ENCODE results near the gene STARD3NL.
"Not testable (repeated sequence)": the region's sequence is repeated elsewhere in the genome, so short reads cannot be mapped to it uniquely, and the experiment has no call there.

Gene STARD3NL

DNA sequence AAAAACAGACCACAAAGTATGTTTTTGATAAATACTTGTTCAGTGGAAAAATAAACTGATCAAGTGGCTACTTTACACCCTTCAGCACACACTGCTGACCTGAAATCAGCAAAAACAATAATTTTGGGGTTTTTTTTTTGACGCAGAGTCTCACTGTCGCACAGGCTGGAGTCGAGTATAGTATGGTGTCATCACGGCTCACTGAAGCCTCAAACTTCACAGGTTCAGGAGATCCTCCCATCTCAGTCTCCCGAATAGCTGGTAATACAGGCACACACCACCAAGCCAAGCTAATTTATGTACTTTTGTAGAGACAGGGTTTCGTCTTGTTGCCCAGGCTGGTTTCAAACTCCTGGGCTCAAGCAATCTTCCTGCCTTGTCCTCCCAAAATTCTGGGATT is 64.8 kb downstream of the STARD3NL start:
- TF ChIP-seq, protein P1, sequence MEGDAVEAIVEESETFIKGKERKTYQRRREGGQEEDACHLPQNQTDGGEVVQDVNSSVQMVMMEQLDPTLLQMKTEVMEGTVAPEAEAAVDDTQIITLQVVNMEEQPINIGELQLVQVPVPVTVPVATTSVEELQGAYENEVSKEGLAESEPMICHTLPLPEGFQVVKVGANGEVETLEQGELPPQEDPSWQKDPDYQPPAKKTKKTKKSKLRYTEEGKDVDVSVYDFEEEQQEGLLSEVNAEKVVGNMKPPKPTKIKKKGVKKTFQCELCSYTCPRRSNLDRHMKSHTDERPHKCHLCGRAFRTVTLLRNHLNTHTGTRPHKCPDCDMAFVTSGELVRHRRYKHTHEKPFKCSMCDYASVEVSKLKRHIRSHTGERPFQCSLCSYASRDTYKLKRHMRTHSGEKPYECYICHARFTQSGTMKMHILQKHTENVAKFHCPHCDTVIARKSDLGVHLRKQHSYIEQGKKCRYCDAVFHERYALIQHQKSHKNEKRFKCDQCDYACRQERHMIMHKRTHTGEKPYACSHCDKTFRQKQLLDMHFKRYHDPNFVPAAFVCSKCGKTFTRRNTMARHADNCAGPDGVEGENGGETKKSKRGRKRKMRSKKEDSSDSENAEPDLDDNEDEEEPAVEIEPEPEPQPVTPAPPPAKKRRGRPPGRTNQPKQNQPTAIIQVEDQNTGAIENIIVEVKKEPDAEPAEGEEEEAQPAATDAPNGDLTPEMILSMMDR (IDR thresholded peaks at IDR 0.05; ENCODE audit: extremely low read depth, insufficient read depth, missing control alignments): no peak
- in situ Hi-C loops (cut with MboI; ENCODE audit: low pct_unique_long_range_greater_than_20kb, low sequenced_read_pairs, unreplicated experiment): no loop called here
- no peak for DNase-seq (ENCODE audit: low spot score)

DNA sequence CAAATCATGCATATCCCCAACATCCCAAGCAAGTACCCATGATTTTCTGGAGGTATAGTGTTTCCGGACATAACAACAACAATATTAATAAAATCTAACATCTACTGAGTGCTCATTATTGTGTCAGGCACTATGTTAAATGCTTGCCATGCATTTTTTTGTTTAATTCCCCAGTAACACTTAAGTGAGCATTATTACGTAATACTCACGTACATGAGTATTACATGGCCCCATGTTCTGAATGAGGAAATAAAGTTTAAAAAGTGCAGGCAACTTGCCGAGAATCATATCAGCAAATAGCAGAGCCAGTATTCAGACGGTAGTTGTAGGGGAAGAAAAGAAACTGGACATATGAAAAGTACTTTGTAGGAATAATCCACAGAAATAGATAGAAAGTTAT is 65.3 kb downstream of the STARD3NL start:
- in situ Hi-C loops (cut with MboI; ENCODE audit: low pct_unique_long_range_greater_than_20kb, low sequenced_read_pairs, unreplicated experiment); DNase-seq (ENCODE audit: low spot score): not testable (repeated sequence)

DNA sequence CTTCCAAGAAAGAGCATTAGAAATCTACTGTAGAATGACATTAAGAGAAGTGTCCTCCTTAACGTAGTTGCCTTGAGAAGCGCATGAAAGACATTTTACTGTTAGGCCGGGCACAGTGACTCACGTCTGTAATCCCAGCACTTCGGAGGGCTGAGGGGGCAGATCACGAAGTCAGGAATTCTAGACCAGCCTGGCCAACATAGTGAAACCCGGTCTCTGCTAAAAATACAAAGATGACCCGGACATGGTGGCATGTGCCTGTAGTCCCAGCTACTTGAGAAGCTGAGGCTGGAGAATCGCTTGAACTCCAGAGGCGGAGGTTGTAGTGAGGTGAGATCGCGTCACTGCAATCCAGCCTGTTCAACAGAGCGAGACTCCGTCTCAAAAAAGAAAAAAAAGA is 66.5 kb downstream of the STARD3NL start:
- TF ChIP-seq, protein P1 (IDR thresholded peaks at IDR 0.05; ENCODE audit: extremely low read depth, insufficient read depth, missing control alignments): no peak
- in situ Hi-C loops (cut with MboI; ENCODE audit: low pct_unique_long_range_greater_than_20kb, low sequenced_read_pairs, unreplicated experiment): no loop called here
- no peak for DNase-seq (ENCODE audit: low spot score)

DNA sequence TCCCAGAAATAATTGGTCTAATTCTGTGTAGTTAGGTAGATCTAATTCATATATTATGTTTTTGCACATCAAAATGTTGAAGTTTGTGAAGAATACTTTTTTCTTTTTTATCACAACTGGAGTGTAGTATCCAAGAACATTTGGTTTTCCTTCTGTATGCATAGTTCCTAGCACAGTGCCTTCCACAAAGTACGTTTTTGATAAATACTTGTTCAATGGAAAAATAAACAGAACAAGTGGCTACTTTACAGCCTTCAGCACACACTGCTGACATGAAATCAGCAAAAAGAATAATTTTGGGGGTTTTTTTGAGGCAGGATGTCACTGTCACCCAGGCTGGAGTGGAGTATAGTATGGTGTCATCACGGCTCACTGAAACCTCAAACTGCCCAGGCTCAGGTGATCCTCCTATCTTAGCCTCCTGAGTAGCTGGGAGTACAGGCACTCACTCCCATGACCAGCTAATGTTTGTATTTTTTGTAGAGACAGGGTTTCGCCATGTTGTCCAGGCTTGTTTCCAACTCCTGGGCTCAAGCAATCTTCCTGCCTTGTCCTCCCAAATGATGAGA is 67.4 kb downstream of the STARD3NL start:
- TF ChIP-seq, protein P1 (IDR thresholded peaks at IDR 0.05; ENCODE audit: extremely low read depth, insufficient read depth, missing control alignments): no peak
- in situ Hi-C loops (cut with MboI; ENCODE audit: low pct_unique_long_range_greater_than_20kb, low sequenced_read_pairs, unreplicated experiment): no loop called here
- no peak for DNase-seq (ENCODE audit: low spot score)

DNA sequence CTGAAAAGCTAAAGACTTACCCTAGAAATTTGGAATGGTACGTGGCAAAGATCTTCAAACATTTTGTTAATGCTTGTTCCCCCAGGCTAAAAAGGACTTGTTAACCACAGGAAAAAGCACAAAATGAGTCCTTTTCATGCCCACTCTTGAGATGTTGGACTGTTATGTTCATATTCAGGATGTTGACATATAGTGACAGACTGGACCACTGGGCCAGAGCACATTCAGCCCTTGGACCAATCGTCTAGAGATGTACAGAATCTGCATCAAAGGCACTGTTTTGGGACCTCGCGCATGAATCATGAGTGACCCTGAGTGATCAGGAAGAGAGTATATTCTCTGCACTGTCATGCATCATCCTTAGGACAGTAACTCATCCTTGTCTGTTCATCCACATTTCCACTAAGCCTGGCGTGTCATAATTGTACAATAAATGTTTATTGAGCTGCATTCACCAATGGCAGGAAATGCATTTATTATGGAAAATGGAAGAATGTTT is 70.1 kb downstream of the STARD3NL start:
- in situ Hi-C loops (cut with MboI; ENCODE audit: low pct_unique_long_range_greater_than_20kb, low sequenced_read_pairs, unreplicated experiment): no loop called here
- DNase-seq (ENCODE audit: low spot score): no peak
- TF ChIP-seq, protein P1 (IDR thresholded peaks at IDR 0.05; ENCODE audit: extremely low read depth, insufficient read depth, missing control alignments): no peak

DNA sequence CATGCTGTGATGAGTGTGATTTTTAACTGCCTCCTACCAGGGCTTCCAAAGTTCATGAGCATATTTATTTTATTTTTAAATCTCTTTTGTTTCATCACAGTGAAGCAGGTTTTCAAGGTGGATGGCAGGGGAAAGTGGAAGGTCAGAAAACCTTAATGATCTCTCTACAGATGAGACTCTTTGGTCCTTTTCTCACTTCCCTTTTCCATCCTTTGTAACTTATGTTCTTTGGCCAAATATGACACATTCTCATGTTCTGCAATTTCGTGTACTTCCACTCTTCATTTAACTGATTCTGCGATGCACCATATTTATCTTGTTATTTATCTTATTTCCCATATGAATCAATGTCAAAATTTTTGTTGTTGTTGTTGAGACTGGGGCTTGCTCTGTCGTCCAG is 71.8 kb downstream of the STARD3NL start:
- in situ Hi-C loops (cut with MboI; ENCODE audit: low pct_unique_long_range_greater_than_20kb, low sequenced_read_pairs, unreplicated experiment); DNase-seq (ENCODE audit: low spot score): not testable (repeated sequence)

DNA sequence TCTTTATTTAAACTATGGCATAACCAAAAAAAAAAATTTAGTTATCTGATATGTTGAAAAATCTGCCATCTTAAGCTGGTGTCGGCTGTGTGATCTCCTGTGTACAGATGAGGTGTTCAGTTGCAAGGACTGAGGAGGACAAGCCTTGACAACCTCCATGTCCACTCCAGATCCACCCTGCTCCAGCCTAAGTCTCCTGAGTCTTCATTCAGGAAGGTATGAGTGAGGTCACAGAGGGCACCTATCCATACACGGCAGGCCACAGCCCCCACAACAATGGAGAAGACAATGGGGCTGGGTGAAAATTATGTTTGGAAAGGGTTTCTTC is 79.3 kb downstream of the STARD3NL start:
- TF ChIP-seq, protein P1 (IDR thresholded peaks at IDR 0.05; ENCODE audit: extremely low read depth, insufficient read depth, missing control alignments): no peak
- in situ Hi-C loops (cut with MboI; ENCODE audit: low pct_unique_long_range_greater_than_20kb, low sequenced_read_pairs, unreplicated experiment): no loop called here
- no peak for DNase-seq (ENCODE audit: low spot score)

DNA sequence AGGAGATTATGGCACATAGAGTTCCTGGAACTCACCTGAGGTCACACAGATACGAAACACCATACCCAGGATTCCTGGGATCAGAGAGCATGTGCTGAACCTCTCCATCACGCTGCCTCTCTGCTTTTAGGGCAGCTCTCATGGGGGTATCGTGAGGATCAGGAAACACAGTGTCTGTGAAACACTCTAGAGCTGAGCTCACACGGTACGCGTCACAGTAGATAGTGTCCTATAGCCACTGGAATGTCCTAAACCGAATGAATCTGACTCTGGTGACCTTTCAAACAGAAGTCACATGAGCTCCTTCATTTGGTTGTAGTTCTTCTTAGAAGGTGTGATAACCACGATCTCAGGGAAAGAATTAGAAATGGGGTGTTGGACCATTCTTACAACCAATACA is 81.1 kb downstream of the STARD3NL start:
- in situ Hi-C loops (cut with MboI; ENCODE audit: low pct_unique_long_range_greater_than_20kb, low sequenced_read_pairs, unreplicated experiment); DNase-seq (ENCODE audit: low spot score): not testable (repeated sequence)

DNA sequence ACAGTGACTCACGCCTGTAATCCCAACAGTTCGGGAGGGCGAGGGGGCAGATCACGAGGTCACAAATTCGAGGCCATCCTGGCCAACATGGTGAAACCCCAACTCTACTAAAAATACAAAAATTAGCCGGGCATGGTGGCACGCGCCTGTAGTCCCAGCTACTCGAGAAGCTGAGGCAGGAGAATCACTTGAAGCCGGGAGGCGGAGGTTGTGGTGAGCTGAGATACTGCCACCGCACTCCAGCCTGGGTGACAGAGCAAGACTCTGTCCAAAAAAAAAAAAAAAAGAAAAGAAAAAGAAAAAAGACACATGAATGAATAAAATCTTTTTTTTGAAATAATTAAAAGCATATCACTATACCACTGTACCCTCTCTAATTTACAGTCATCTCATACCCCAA is 83.6 kb downstream of the STARD3NL start:
- in situ Hi-C loops (cut with MboI; ENCODE audit: low pct_unique_long_range_greater_than_20kb, low sequenced_read_pairs, unreplicated experiment); DNase-seq (ENCODE audit: low spot score): not testable (repeated sequence)

DNA sequence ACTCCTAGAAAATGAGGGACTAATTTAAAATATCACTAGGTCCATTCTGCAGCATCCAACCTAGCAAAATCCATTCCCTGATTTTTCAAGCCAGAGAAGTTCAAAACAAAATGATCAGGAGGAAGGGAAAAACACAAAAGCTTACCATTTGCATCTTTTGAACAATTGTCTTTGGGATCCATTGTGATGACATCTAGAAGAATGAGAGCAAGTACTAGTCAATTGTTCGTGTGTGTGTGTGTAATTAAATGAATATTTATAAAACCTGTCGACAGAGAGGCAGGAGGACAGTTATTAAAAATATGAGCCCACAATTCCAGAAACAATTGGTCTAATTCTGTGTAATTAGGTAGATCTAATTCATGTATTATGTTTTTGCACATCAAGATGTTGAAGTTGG is 84.0 kb downstream of the STARD3NL start:
- in situ Hi-C loops (cut with MboI; ENCODE audit: low pct_unique_long_range_greater_than_20kb, low sequenced_read_pairs, unreplicated experiment); DNase-seq (ENCODE audit: low spot score): not testable (repeated sequence)
